ENCODE results near the gene PRPH2. TPM values are rescaled to one million over a fixed set of nuclear protein-coding genes. Genes with fewer than 3 reads are reported as not detected.

Gene PRPH2
- total RNA-seq, 8 experiments from 2014 or later = 0.11 to 1.9 (median 0.51) TPM

Other genes starting within 250 kb of the PRPH2 start
- 10 to 100 TPM; 13.4 to 38.9 (median 19.0) TPM for gene UBR2, start 158.6 kb downstream of the PRPH2 start, total RNA-seq
- 10 to 100 TPM; 24.5 to 47.9 (median 34.5) TPM for gene TBCC, start 23.5 kb upstream of the PRPH2 start, total RNA-seq
- gene BICRAL, start 59.5 kb upstream of the PRPH2 start, total RNA-seq = 10 to 100 TPM in 1 of 8 experiments, 1 to 10 TPM in 7; 4.0 to 10.4 (median 8.8) TPM
- 100 to 1,000 TPM in 5 of 8 experiments, 10 to 100 TPM in 3; 69.1 to 186 (median 109) TPM for gene RPL7L1, start 157.0 kb upstream of the PRPH2 start, total RNA-seq
- gene PTCRA, start 193.5 kb upstream of the PRPH2 start, total RNA-seq = under 1 TPM in 1 of 8 experiments, not detected in 7; 0.45 TPM
- 10 to 100 TPM; 29.6 to 49.1 (median 33.4) TPM for gene CNPY3, start 206.9 kb upstream of the PRPH2 start, total RNA-seq
- under 1 TPM in 6 of 8 experiments, not detected in 2; 0.11 to 0.62 (median 0.38) TPM for gene GNMT, start 238.2 kb upstream of the PRPH2 start, total RNA-seq

Measured in motor neuron (in vitro differentiated cells).